ENCODE measurements around the gene FUZ. TPM values are rescaled to one million over a fixed set of nuclear protein-coding genes. Genes with fewer than 3 reads are reported as not detected.
A peak's percentile ranks its signal among the peaks of the same experiment; 100 is the strongest.

The FUZ gene
- total RNA-seq, 1 donor from 2014 or later, result 10.8 TPM

DNA sequence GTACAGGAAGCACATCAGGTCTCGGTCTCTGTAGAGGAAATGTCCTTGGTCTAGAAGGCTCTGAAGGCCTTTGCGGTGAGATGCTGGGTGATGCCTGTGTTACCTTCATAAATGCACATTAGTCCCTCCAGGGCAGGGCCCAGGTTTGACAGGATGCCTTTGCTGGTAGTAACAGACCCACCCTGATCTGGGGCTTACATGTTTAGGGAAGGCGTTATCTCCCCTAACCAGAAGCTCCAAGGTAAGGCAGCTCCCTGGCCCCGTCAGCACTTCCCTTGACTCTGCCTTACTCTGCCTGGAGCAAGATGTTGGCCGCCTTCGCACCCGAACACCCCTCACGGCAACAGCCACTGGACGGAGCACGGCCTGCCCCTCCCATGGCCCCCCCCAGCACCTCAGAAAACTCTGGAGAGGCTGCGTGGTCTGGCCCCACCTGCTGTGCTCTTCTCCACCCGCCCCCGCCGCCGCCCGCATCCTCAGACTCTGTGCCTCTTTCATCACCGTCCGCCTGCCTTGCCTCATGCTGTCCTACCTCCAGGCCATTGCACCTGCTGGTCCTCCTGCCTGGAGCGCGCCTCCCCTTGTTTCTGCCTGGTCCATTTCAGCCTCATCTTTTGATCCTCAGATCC, 37.2 kb downstream of the FUZ start:
- Mint-ChIP-seq H3K4me3 (ENCODE audit: unreplicated experiment) (no peak overlapping the region), H3K27me3 (ENCODE audit: low read depth) (no peaks in the 10 kb centered on the region), H3K36me3 (ENCODE audit: low read depth) (peaks cover 3% of the 10 kb centered on the region), H3K4me1 (ENCODE audit: low read depth) (peaks cover 13% of the 10 kb centered on the region), H3K9me3 (ENCODE audit: low read depth) (no peaks in the 10 kb centered on the region), H3K27ac (ENCODE audit: unreplicated experiment) (no peak overlapping the region)
- DNase-seq (ENCODE audit: low spot score), result no peak
- TF ChIP-seq, protein P1, sequence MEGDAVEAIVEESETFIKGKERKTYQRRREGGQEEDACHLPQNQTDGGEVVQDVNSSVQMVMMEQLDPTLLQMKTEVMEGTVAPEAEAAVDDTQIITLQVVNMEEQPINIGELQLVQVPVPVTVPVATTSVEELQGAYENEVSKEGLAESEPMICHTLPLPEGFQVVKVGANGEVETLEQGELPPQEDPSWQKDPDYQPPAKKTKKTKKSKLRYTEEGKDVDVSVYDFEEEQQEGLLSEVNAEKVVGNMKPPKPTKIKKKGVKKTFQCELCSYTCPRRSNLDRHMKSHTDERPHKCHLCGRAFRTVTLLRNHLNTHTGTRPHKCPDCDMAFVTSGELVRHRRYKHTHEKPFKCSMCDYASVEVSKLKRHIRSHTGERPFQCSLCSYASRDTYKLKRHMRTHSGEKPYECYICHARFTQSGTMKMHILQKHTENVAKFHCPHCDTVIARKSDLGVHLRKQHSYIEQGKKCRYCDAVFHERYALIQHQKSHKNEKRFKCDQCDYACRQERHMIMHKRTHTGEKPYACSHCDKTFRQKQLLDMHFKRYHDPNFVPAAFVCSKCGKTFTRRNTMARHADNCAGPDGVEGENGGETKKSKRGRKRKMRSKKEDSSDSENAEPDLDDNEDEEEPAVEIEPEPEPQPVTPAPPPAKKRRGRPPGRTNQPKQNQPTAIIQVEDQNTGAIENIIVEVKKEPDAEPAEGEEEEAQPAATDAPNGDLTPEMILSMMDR (IDR thresholded peaks at IDR 0.05), result no peak

DNA sequence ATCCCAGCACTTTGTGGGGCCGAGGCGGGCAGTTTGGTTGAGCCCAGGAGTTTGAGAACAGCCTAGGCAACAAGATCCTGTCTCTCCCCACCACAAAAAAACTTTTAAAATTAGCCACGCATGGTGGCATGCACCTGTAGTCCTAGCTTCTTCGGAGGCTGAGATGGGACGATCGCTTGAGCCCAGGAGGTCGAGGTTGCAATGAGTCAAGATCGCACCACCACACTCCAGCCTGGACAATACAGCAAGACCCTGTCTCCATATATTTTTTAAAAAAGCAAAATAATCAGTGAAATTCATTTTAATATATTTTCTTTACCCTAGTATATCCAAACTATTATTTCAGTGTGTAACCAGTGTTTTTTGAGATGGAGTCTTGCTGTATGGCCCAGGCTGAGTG, 38.1 kb downstream of the FUZ start:
- TF ChIP-seq, protein P1 (IDR thresholded peaks at IDR 0.05), result no peak
- H3K36me3 Mint-ChIP-seq (ENCODE audit: low read depth), result peaks cover 3% of the 10 kb centered on the region
- H3K27me3 Mint-ChIP-seq (ENCODE audit: low read depth), result no peaks in the 10 kb centered on the region

DNA sequence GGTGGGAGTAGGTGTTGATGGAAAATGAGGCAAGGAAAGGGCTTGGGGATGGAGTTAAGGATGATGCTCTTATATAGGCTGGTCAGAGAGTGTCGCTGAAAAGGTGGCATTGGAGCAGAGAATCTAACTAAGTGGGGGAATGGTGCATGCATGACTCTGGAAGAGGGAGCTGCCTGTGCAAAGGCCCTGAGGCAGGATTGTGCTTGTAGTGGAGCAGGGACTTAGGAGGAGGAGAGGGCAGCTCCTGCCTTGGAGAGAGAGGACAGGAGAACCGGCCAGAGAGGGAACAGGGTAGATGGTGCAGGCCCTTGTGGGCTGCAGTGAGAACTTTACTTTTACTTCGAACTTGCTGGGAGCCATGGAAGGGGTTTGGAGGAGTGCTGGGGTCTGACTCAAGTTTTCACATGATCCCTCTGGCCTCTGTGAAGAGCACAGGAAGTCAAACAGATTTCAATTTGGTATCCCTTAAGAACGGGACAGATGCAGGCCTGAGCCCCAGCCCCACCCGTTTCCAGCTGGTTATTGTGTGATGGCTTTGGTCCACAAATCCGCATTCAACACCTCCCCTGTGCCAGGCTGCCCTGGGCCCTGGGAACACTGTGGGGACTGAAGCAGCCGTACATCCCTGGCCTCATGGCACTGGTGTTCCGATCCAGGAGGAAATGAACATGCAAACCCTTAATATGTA, 39.3 kb downstream of the FUZ start:
- DNase-seq (ENCODE audit: low spot score), result no peak
- H3K27ac Mint-ChIP-seq (ENCODE audit: unreplicated experiment), result peak overlapping the region; percentile 62
- TF ChIP-seq, protein P1 (IDR thresholded peaks at IDR 0.05), result no peak
- H3K36me3 Mint-ChIP-seq (ENCODE audit: low read depth), result peaks cover 2% of the 10 kb centered on the region
- no peak overlapping the region for H3K4me3 Mint-ChIP-seq (ENCODE audit: unreplicated experiment)
- peaks cover 20% of the 10 kb centered on the region for H3K4me1 Mint-ChIP-seq (ENCODE audit: low read depth)
- no peaks in the 10 kb centered on the region for H3K9me3 Mint-ChIP-seq (ENCODE audit: low read depth)
- H3K27me3 Mint-ChIP-seq (ENCODE audit: low read depth), result no peaks in the 10 kb centered on the region

More for the DNA sequence above, 38.1 kb downstream of the FUZ start:
- peaks cover 13% of the 10 kb centered on the region for H3K4me1 Mint-ChIP-seq (ENCODE audit: low read depth)
- no peak for DNase-seq (ENCODE audit: low spot score)
- no peak overlapping the region for H3K4me3 Mint-ChIP-seq (ENCODE audit: unreplicated experiment)
- no peaks in the 10 kb centered on the region for H3K9me3 Mint-ChIP-seq (ENCODE audit: low read depth)
- H3K27ac Mint-ChIP-seq (ENCODE audit: unreplicated experiment), result no peak overlapping the region

DNA sequence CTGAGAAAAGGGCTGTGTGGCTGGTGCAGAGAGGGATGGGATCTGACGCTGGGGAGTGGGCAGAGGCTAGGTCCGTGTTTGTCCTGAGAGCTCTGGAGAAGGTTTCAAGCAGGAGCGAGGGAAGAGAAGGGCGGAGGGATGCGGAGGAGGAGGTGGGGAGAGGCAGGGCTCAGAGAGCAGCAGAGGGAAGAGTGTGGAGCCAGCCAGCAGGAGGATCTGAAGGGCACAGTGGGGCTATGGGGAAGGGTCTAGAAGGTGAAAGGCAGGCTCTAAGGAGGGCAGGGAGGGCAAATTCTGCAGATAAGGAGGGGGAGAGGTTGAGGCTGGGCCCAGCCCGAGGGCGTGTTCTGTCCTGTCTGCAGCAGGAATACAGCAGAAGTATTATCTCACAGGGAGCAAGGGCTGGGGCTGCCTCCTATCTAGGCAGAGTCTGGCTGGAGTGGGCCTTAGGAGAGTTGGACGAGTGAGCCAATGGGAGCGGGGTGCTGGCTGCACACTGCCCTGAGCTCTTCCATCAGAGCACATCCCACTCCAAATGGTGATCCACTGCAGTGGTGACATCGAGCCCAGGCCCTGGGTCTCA, 40.2 kb downstream of the FUZ start:
- Mint-ChIP-seq H3K9me3 (ENCODE audit: low read depth) (no peaks in the 10 kb centered on the region), H3K36me3 (ENCODE audit: low read depth) (peaks cover 2% of the 10 kb centered on the region), H3K27me3 (ENCODE audit: low read depth) (no peaks in the 10 kb centered on the region), H3K27ac (ENCODE audit: unreplicated experiment) (peak overlapping the region; percentile 62), H3K4me3 (ENCODE audit: unreplicated experiment) (no peak overlapping the region), H3K4me1 (ENCODE audit: low read depth) (peaks cover 29% of the 10 kb centered on the region)
- DNase-seq (ENCODE audit: low spot score), result no peak
- TF ChIP-seq, protein P1 (IDR thresholded peaks at IDR 0.05), result no peak

DNA sequence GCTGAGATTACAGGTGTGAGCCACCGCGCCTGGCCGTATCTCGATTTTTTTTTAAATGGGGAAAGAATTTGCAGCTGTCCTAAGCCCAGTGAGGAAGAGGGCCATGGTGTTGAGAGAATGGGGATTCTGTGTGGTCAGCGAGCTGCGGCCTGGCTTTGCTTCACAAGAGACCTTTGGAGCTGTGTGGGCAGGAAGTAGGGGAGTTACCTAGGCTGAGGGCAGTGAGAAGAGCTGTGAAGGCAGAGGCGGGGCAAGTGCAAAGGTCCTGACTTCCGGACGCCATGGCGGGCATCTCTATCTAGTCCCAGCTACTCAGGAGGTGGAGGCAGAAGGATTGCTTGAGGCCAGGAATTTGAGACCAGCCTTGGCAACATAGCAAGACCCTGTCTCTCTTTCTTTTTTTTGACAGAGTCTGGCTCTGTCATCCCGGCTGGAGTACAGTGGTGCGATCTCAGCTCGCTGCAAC, 41.4 kb downstream of the FUZ start:
- H3K4me3 Mint-ChIP-seq (ENCODE audit: unreplicated experiment), result no peak overlapping the region
- H3K27me3 Mint-ChIP-seq (ENCODE audit: low read depth), result no peaks in the 10 kb centered on the region
- no peaks in the 10 kb centered on the region for H3K9me3 Mint-ChIP-seq (ENCODE audit: low read depth)
- no peak overlapping the region for H3K27ac Mint-ChIP-seq (ENCODE audit: unreplicated experiment)
- peaks cover 2% of the 10 kb centered on the region for H3K36me3 Mint-ChIP-seq (ENCODE audit: low read depth)
- H3K4me1 Mint-ChIP-seq (ENCODE audit: low read depth), result peaks cover 37% of the 10 kb centered on the region
- no peak for DNase-seq (ENCODE audit: low spot score)
- TF ChIP-seq, protein P1 (IDR thresholded peaks at IDR 0.05), result no peak
